K562 (cell line): ENCODE measurements around the gene H3-3A. TPM values are rescaled to one million over a fixed set of nuclear protein-coding genes. Genes with fewer than 3 reads are reported as not detected.

ENCODE experiments used
- BCLAF1 ChIP-seq, 2 experiments: fragments of 450-650 bp in 1 of 2; IDR thresholded peaks; 2 replicates each; pipeline ENCODE4 v1.6.1; 2011 to 2017; ENCODE audit warnings: low read depth in 2 of 2, antibody characterized with exemption in 1 of 2, borderline replicate concordance in 1 of 2, low read length in 1 of 2, mild to moderate bottlenecking in 1 of 2, mixed read lengths in 1 of 2; ENCODE audit not compliant: control insufficient read depth in 1 of 2
- CHD2 ChIP-seq: IDR thresholded peaks from 2 replicates; pipeline ENCODE4 v1.6.1; 2011; ENCODE audit warnings: low read depth, low read length
- CREB1 ChIP-seq, 2 experiments: sonication (generic) in 1 of 2; formaldehyde crosslinking in 1 of 2; IDR thresholded peaks; 2 replicates each; pipeline versions ENCODE4 v1.6.1 to v1.8.0; 2012 to 2022; ENCODE audit warnings: inconsistent platforms in 1 of 2, mild to moderate bottlenecking in 1 of 2, missing genetic modification reagents in 1 of 2, moderate library complexity in 1 of 2
- HCFC1 ChIP-seq: IDR thresholded peaks from 2 replicates; pipeline ENCODE4 v1.6.1; 2012; ENCODE audit warnings: low read depth, low read length, improper control_type of control experiment
- HDAC2 ChIP-seq: fragments of 450-650 bp; IDR thresholded peaks from 2 replicates; pipeline ENCODE4 v1.6.1; 2016; ENCODE audit warnings: mild to moderate bottlenecking
- MCM3 ChIP-seq: fragments of 450-650 bp; IDR thresholded peaks from 2 replicates; pipeline ENCODE4 v1.6.1; 2016
- NCOA4 ChIP-seq: fragments of 450-650 bp; IDR thresholded peaks from 2 replicates; pipeline ENCODE4 v1.6.1; 2018; ENCODE audit warnings: mild to moderate bottlenecking; ENCODE audit not compliant: partially characterized antibody
- NFRKB ChIP-seq: fragments of 450-650 bp; IDR thresholded peaks from 2 replicates; pipeline ENCODE4 v1.6.1; 2016; ENCODE audit warnings: low read depth
- POLR3G ChIP-seq: IDR thresholded peaks from 2 replicates; pipeline ENCODE4 v1.6.1; 2011; ENCODE audit not compliant: insufficient read length, insufficient replicate concordance; ENCODE audit errors: extremely low read depth
- RAD51 ChIP-seq: fragments of 450-650 bp; IDR thresholded peaks from 2 replicates; pipeline ENCODE4 v1.7.1; 2016; ENCODE audit warnings: low read depth, mild to moderate bottlenecking, borderline replicate concordance
- RBM14 ChIP-seq: fragments of 200-400 bp; formaldehyde crosslinking; IDR thresholded peaks from 2 replicates; pipeline ENCODE4 v1.6.1; 2018; ENCODE audit warnings: low read depth, mild to moderate bottlenecking, low read length, moderate library complexity, borderline replicate concordance; ENCODE audit not compliant: insufficient read depth
- XRCC4 ChIP-seq: IDR thresholded peaks from one replicate; pipeline ENCODE4 v1.6.1; 2011; ENCODE audit not compliant: insufficient read depth, insufficient read length; ENCODE audit errors: extremely low read depth
- ZBTB33 ChIP-seq: sonication (generic); formaldehyde crosslinking; IDR thresholded peaks from 2 replicates; pipeline ENCODE4 v1.8.1; 2023; ENCODE audit warnings: mild to moderate bottlenecking, missing genetic modification reagents
- ZNF124 ChIP-seq: sonication (generic); formaldehyde crosslinking; IDR thresholded peaks from 2 replicates; pipeline ENCODE4 v1.8.1; 2022; ENCODE audit warnings: missing genetic modification reagents
- ZNF695 ChIP-seq: fragments of 450-650 bp; formaldehyde crosslinking; IDR thresholded peaks from 2 replicates; pipeline ENCODE4 v1.4.0; 2020; ENCODE audit warnings: mild to moderate bottlenecking, moderate library complexity
- ZNF766 ChIP-seq: fragments of 200-800 bp; sonication (Bioruptor generic); conservative IDR thresholded peaks from 2 replicates; pipeline ENCODE4 v1.6.1; 2016; ENCODE audit warnings: missing genetic modification characterization, missing compliant biosample characterization
- polyA plus RNA-seq, 8 experiments: library from polyadenylated mRNA; depleted of rRNA in 4 of 8; stranded (reverse) in 5 of 8; unstranded in 3 of 8; fragments of >200 nt; fragmentation: Nextera tagmentation in 2 of 8; fragmentation: Illumina TruSeq in 1 of 8; extraction: Ambion mirVana in 2 of 8; extraction: Trizol in 1 of 8; gene quantifications; 2 replicates each; pipeline versions ENCODE4 v1.2.1 to v1.2.3, GENCODE V29; 2011 to 2014; ENCODE audit warnings: inconsistent platforms in 1 of 8, missing spikeins in 1 of 8
- total RNA-seq, 7 experiments: library from RNA; depleted of rRNA in 6 of 7; stranded (reverse); fragments of >200 nt in 6 of 7; fragmentation: Illumina TruSeq in 2 of 7; extraction: Trizol in 2 of 7; gene quantifications; 2 replicates each; pipeline versions ENCODE4 v1.2.1 to v1.2.3, GENCODE V29; 2011 to 2021; ENCODE audit warnings: low replicate concordance in 1 of 7
- TF ChIP-seq, protein P1 (sequence below): sonication (generic); formaldehyde crosslinking; IDR thresholded peaks from 2 replicates; pipeline ENCODE4 v1.8.0; 2022; ENCODE audit warnings: mild to moderate bottlenecking, missing genetic modification reagents, borderline replicate concordance
- TF ChIP-seq, protein P2 (sequence below): fragments of 250-450 bp; sonication (Bioruptor Pico); IDR thresholded peaks from 2 replicates; pipeline ENCODE4 v1.4.0; 2020; ENCODE audit warnings: mild to moderate bottlenecking

H3-3A gene
- total and polyA plus RNA-seq, 9 of the 15 experiments (the other 6 are each of a cell fraction or from before 2014, with no cell fraction given): 426 to 1,083 (median 591) TPM

DNA sequence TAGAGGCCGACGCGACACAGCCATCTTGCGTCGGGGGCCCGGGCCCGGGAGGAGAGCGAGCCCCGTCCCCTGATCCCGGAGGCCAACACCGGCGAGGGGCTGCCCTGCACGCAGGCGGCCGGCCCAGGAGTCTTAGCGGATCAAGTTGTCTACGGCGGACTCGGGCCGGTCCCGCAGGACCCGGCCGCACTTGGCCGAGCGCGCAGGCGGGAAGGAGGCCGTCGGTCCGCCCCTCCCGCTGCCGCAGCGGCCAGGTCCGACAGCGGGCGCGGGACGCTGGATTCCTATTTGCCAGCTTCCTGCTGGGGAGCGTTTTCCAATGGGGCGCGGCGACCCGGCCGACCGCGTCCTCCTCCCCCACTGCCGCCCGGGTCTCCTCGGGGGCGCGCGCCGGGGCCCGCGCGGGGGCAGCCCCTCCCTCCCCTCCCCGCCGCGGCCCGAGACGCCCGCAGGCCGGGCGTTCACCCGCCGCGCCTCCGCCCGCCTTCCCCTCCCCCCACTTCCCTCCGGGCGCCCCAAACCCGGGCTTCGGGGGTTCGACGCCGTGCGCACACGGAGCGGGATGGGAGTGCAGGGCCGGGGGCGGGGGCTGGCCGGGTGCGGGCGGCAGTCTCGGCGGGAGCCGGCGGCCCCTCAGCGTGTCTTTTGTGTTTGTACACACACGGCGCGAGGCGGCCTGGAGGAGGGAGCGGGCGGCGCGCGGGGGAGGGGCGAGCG, 517 bp upstream of the H3-3A start (continued):
- 0 out of 2 replicates have a peak, but pooled peaks have one; percentile 30 for TF ChIP-seq ZNF124 (CRISPR knock-in tag)
- no peak for TF ChIP-seq POLR3G
- TF ChIP-seq ZBTB33: peak; percentile 75; the same call in 1 of the 2 replicates
- no peak for TF ChIP-seq CREB1 (IDR thresholded peaks at IDR 0.05)
- TF ChIP-seq CREB1 (CRISPR knock-in tag; IDR thresholded peaks at IDR 0.05): peak; percentile 48; the same call in 1 of the 2 replicates
- TF ChIP-seq, protein P1, sequence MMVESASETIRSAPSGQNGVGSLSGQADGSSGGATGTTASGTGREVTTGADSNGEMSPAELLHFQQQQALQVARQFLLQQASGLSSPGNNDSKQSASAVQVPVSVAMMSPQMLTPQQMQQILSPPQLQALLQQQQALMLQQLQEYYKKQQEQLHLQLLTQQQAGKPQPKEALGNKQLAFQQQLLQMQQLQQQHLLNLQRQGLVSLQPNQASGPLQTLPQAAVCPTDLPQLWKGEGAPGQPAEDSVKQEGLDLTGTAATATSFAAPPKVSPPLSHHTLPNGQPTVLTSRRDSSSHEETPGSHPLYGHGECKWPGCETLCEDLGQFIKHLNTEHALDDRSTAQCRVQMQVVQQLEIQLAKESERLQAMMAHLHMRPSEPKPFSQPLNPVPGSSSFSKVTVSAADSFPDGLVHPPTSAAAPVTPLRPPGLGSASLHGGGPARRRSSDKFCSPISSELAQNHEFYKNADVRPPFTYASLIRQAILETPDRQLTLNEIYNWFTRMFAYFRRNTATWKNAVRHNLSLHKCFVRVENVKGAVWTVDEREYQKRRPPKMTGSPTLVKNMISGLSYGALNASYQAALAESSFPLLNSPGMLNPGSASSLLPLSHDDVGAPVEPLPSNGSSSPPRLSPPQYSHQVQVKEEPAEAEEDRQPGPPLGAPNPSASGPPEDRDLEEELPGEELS (CRISPR knock-in tag): 0 out of 2 replicates have a peak, but pooled peaks have one; percentile 80
- TF ChIP-seq HCFC1: 0 out of 2 replicates have a peak, but pooled peaks have one; percentile 41
- no peak for TF ChIP-seq RAD51
- no peak for TF ChIP-seq MCM3
- no peak for TF ChIP-seq ZNF695 (CRISPR knock-in tag)
- TF ChIP-seq HDAC2: no peak
- TF ChIP-seq RBM14: peak; percentile 96; the same call in 1 of the 2 replicates
- peak; percentile 82; the same call in 1 of the 2 replicates for TF ChIP-seq NFRKB
- TF ChIP-seq XRCC4: no peak
- peak; percentile 30; the same call in 1 of the 2 replicates for TF ChIP-seq CHD2
- TF ChIP-seq, protein P2, sequence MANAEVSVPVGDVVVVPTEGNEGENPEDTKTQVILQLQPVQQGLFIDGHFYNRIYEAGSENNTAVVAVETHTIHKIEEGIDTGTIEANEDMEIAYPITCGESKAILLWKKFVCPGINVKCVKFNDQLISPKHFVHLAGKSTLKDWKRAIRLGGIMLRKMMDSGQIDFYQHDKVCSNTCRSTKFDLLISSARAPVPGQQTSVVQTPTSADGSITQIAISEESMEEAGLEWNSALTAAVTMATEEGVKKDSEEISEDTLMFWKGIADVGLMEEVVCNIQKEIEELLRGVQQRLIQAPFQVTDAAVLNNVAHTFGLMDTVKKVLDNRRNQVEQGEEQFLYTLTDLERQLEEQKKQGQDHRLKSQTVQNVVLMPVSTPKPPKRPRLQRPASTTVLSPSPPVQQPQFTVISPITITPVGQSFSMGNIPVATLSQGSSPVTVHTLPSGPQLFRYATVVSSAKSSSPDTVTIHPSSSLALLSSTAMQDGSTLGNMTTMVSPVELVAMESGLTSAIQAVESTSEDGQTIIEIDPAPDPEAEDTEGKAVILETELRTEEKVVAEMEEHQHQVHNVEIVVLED: peak; percentile 55; the same call in 1 of the 2 replicates
- TF ChIP-seq BCLAF1 (IDR thresholded peaks at IDR 0.05; ENCODE audit: borderline replicate concordance in 1 of 2, control insufficient read depth in 1 of 2, low read depth in 2 of 2, low read length in 1 of 2): no peak
- no peak for TF ChIP-seq NCOA4
- peak; percentile 88 for TF ChIP-seq ZNF766 (CRISPR knock-in tag)
